Activated T-cell treated with anti-CD3 and anti-CD28 coated beads for 24 hours (primary cell): ENCODE data around the gene PSMC3.

Experiments
- DNase-seq: peaks from one replicate; pipeline ENCODE4 v3.0.0-alpha.2; 2020; ENCODE audit warnings: low read depth

Gene PSMC3

GRCh38 chr11:47394050-47394321 lies 32.3 kb downstream of the PSMC3 start:
- DNase-seq = no peak

GRCh38 chr11:47393163-47394049 lies 32.8 kb downstream of the PSMC3 start:
- DNase-seq = no peak

- no peak for DNase-seq
Measured at GRCh38 chr11:47392546-47393162, 33.6 kb downstream of the PSMC3 start.

- no peak for DNase-seq
Measured at GRCh38 chr11:47391711-47392432, 34.4 kb downstream of the PSMC3 start.

- no peak for DNase-seq
Measured at GRCh38 chr11:47391077-47391583, 35.1 kb downstream of the PSMC3 start.

- no peak for DNase-seq
Measured at GRCh38 chr11:47390422-47390760, 35.8 kb downstream of the PSMC3 start.

- DNase-seq = no peak
Measured at GRCh38 chr11:47389577-47390421, 36.4 kb downstream of the PSMC3 start.

GRCh38 chr11:47388697-47389576 lies 37.3 kb downstream of the PSMC3 start:
- DNase-seq = no peak

GRCh38 chr11:47387944-47388696 lies 38.1 kb downstream of the PSMC3 start:
- DNase-seq = no peak

GRCh38 chr11:47384498-47384897 lies 41.7 kb downstream of the PSMC3 start:
- DNase-seq = no peak

GRCh38 chr11:47383071-47383470 lies 43.2 kb downstream of the PSMC3 start:
- no peak for DNase-seq

- no peak for DNase-seq
Measured at GRCh38 chr11:47380078-47380477, 46.2 kb downstream of the PSMC3 start.

- no peak for DNase-seq
Measured at GRCh38 chr11:47379317-47379716, 46.9 kb downstream of the PSMC3 start.

- no peak for DNase-seq
Measured at GRCh38 chr11:47378836-47379170, 47.4 kb downstream of the PSMC3 start.

- DNase-seq = no peak
Measured at GRCh38 chr11:47378010-47378835, 48.0 kb downstream of the PSMC3 start, which contains the start of gene SPI1. Gene SPI1 (minus strand): TSS chr11:47378547. CDS start chr11:47378353, 194 bp downstream.

GRCh38 chr11:47377571-47378009 lies 48.6 kb downstream of the PSMC3 start:
- no peak for DNase-seq

- no peak for DNase-seq
Measured at GRCh38 chr11:47376525-47377371, 49.5 kb downstream of the PSMC3 start.

GRCh38 chr11:47376107-47376524 lies 50.1 kb downstream of the PSMC3 start:
- no peak for DNase-seq
